Measurements from ENCODE around the gene NXPH3. TPM values are rescaled to one million over a fixed set of nuclear protein-coding genes. Genes with fewer than 3 reads are reported as not detected.

Gene NXPH3
- total RNA-seq, 1 donor = 3.3 TPM

DNA sequence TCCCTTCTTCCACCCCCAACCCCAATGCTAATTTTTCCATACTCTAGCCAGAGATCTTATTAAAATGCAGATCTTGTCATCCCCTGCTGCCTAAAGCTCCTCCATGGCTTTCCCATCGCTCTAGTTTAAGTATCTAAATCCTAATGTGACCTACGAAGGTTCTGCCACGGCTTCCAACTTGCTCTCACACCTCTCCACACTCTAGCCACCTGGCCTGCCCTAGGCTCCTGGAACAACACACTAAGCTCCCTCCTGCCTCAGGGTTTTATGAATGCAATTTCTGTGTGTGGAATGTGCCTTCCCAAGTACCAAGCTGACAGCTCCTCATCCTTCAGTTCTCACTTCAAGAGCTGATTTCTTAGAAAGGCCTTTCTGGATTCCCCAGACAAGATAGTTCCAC, 16.6 kb downstream of the NXPH3 start:
- no peaks in the 10 kb centered on the region for H3K79me2 ChIP-seq (ENCODE audit: insufficient read depth, low read length)
- H3K4me1 ChIP-seq (ENCODE audit: insufficient read depth, low read length) = peaks cover 19% of the 10 kb centered on the region
- H4K20me1 ChIP-seq (ENCODE audit: insufficient read depth, low read length) = no peaks in the 10 kb centered on the region
- peaks cover 18% of the 10 kb centered on the region for H3K36me3 ChIP-seq (ENCODE audit: insufficient read depth, low read length)
- no peak for DNase-seq (ENCODE audit: insufficient read length, low spot score, missing footprints)
- H3K4me2 ChIP-seq (ENCODE audit: insufficient read depth, low read length) = no peak overlapping the region
- H2AFZ ChIP-seq (ENCODE audit: low read length) = no peak overlapping the region
- no peak overlapping the region for H3K4me3 ChIP-seq (ENCODE audit: insufficient read depth, low read length)
- H3K27ac ChIP-seq (ENCODE audit: low read depth, low read length) = no peak overlapping the region
- H3K9me3 ChIP-seq (ENCODE audit: low read depth, low read length) = no peaks in the 10 kb centered on the region
- TF ChIP-seq, protein P1, sequence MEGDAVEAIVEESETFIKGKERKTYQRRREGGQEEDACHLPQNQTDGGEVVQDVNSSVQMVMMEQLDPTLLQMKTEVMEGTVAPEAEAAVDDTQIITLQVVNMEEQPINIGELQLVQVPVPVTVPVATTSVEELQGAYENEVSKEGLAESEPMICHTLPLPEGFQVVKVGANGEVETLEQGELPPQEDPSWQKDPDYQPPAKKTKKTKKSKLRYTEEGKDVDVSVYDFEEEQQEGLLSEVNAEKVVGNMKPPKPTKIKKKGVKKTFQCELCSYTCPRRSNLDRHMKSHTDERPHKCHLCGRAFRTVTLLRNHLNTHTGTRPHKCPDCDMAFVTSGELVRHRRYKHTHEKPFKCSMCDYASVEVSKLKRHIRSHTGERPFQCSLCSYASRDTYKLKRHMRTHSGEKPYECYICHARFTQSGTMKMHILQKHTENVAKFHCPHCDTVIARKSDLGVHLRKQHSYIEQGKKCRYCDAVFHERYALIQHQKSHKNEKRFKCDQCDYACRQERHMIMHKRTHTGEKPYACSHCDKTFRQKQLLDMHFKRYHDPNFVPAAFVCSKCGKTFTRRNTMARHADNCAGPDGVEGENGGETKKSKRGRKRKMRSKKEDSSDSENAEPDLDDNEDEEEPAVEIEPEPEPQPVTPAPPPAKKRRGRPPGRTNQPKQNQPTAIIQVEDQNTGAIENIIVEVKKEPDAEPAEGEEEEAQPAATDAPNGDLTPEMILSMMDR (IDR thresholded peaks at IDR 0.05; ENCODE audit: extremely low read depth, low read depth, low read length) = no peak
- H3K27me3 ChIP-seq (ENCODE audit: insufficient read depth, low read length) = no peaks in the 10 kb centered on the region

DNA sequence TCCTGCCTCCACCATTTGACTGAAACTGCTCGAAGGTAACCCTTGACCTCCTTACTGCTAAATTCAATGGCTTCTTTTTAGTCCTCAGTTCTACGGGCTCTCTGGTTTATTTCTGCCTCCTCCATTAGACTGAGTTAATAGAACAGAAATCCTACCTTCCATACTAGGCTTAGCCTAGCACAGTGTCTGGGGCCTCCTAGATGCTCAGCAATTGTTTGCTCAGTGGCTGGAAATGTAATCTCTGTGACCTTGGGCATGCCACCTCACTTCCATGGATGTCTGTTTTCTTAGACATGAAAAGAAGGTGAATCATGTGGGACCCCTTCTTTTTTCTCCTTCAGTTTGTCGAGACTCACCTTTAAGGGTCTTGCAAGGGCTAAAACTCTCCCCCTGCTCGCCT, 19.7 kb downstream of the NXPH3 start:
- Histone ChIP-seq H3K27ac (ENCODE audit: low read depth, low read length) (no peak overlapping the region), H3K79me2 (ENCODE audit: insufficient read depth, low read length) (no peaks in the 10 kb centered on the region), H3K27me3 (ENCODE audit: insufficient read depth, low read length) (no peaks in the 10 kb centered on the region), H2AFZ (ENCODE audit: low read length) (no peak overlapping the region), H4K20me1 (ENCODE audit: insufficient read depth, low read length) (no peaks in the 10 kb centered on the region), H3K9me3 (ENCODE audit: low read depth, low read length) (no peaks in the 10 kb centered on the region), H3K36me3 (ENCODE audit: insufficient read depth, low read length) (peaks cover 33% of the 10 kb centered on the region), H3K4me3 (ENCODE audit: insufficient read depth, low read length) (no peak overlapping the region), H3K4me1 (ENCODE audit: insufficient read depth, low read length) (no peaks in the 10 kb centered on the region), H3K4me2 (ENCODE audit: insufficient read depth, low read length) (no peak overlapping the region)
- no peak for DNase-seq (ENCODE audit: insufficient read length, low spot score, missing footprints)
- TF ChIP-seq, protein P1 (IDR thresholded peaks at IDR 0.05; ENCODE audit: extremely low read depth, low read depth, low read length) = no peak

DNA sequence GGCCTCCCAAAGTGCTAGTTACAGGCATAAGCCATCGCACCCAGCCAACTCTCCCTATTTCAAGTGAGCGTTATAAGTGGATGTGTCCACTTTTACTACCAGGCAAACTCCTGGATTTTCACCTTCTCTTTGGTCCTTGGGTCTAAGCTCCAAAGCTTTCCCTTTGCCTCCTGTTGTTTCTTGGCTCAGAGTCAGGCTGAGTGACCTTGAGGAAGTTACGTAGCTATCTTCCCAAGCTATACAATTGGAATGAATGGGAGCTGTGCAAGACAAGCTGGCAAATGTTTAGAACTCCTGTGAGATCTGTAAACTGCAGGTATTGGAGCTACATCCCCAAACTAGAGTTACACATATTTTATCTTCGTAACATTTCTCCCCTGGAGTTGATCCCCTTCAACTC, 20.3 kb downstream of the NXPH3 start:
- Histone ChIP-seq H3K79me2 (ENCODE audit: insufficient read depth, low read length) (no peaks in the 10 kb centered on the region), H3K27ac (ENCODE audit: low read depth, low read length) (no peak overlapping the region), H3K27me3 (ENCODE audit: insufficient read depth, low read length) (no peaks in the 10 kb centered on the region), H3K4me2 (ENCODE audit: insufficient read depth, low read length) (no peak overlapping the region), H3K9me3 (ENCODE audit: low read depth, low read length) (no peaks in the 10 kb centered on the region), H2AFZ (ENCODE audit: low read length) (no peak overlapping the region), H3K4me3 (ENCODE audit: insufficient read depth, low read length) (no peak overlapping the region), H3K36me3 (ENCODE audit: insufficient read depth, low read length) (peaks cover 39% of the 10 kb centered on the region), H4K20me1 (ENCODE audit: insufficient read depth, low read length) (no peaks in the 10 kb centered on the region), H3K4me1 (ENCODE audit: insufficient read depth, low read length) (no peaks in the 10 kb centered on the region)
- TF ChIP-seq, protein P1 (IDR thresholded peaks at IDR 0.05; ENCODE audit: extremely low read depth, low read depth, low read length) = no peak
- DNase-seq (ENCODE audit: insufficient read length, low spot score, missing footprints) = no peak

DNA sequence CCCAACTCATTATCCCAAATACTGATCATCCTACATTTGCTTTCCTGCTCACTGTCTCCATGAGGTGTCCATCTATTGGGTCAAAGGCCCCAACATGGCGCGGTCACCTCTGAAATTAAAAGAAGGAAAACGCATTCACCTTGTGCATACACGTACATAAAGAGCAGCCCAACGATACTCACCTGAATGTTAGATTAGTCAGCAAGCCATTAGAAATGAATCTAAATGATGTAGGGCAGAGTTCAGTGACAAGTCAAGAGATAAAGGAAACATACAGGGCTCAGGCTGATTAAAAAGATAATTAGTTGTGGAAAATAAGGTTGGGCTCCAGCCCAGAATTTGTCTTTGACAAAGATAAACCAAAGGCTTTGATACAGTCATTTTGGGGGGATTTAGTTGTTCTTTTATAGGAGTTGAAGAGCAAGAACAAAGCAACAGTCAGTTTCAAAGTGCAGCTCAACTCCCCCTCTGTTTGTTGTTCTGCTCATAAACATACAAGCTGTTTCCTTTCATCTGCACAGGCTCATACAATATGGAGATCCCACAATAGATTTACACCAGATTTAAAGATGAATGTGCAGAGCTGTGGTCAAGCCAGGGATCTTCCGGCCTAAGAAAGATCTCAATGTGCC, 21.1 kb downstream of the NXPH3 start:
- Histone ChIP-seq H2AFZ (ENCODE audit: low read length) (no peak overlapping the region), H3K4me1 (ENCODE audit: insufficient read depth, low read length) (no peaks in the 10 kb centered on the region), H3K79me2 (ENCODE audit: insufficient read depth, low read length) (no peaks in the 10 kb centered on the region), H4K20me1 (ENCODE audit: insufficient read depth, low read length) (no peaks in the 10 kb centered on the region), H3K36me3 (ENCODE audit: insufficient read depth, low read length) (peaks cover 47% of the 10 kb centered on the region), H3K27ac (ENCODE audit: low read depth, low read length) (no peak overlapping the region), H3K9me3 (ENCODE audit: low read depth, low read length) (no peaks in the 10 kb centered on the region), H3K27me3 (ENCODE audit: insufficient read depth, low read length) (no peaks in the 10 kb centered on the region), H3K4me2 (ENCODE audit: insufficient read depth, low read length) (no peak overlapping the region), H3K4me3 (ENCODE audit: insufficient read depth, low read length) (no peak overlapping the region)
- no peak for DNase-seq (ENCODE audit: insufficient read length, low spot score, missing footprints)
- TF ChIP-seq, protein P1 (IDR thresholded peaks at IDR 0.05; ENCODE audit: extremely low read depth, low read depth, low read length) = no peak

Data from osteoblast (primary cell).